Gastrocnemius medialis (tissue), 4 donors: ENCODE data around the gene HEXD.

Experiments used
- POLR2A ChIP-seq, 2 donors: fragments of 450-650 bp; IDR thresholded peaks; one replicate each; pipeline ENCODE4 v1.6.1; 2017; ENCODE audit warnings: antibody characterized with exemption in 2 of 2, mild to moderate bottlenecking in 2 of 2, moderate library complexity in 2 of 2
- TF ChIP-seq, protein P1 (sequence below), 5 experiments: fragments of 450-650 bp in 3 of 5; fragments of 200-600 bp in 2 of 5; sonication (generic) in 2 of 5; IDR thresholded peaks in 4 of 5; conservative IDR thresholded peaks in 1 of 5; 1 replicate in 4 of 5; 2 replicates in 1 of 5; pipeline ENCODE4 v1.5.1; 2016 to 2019; ENCODE audit warnings: antibody characterized with exemption in 5 of 5, mild to moderate bottlenecking in 3 of 5, moderate library complexity in 3 of 5

DNA sequence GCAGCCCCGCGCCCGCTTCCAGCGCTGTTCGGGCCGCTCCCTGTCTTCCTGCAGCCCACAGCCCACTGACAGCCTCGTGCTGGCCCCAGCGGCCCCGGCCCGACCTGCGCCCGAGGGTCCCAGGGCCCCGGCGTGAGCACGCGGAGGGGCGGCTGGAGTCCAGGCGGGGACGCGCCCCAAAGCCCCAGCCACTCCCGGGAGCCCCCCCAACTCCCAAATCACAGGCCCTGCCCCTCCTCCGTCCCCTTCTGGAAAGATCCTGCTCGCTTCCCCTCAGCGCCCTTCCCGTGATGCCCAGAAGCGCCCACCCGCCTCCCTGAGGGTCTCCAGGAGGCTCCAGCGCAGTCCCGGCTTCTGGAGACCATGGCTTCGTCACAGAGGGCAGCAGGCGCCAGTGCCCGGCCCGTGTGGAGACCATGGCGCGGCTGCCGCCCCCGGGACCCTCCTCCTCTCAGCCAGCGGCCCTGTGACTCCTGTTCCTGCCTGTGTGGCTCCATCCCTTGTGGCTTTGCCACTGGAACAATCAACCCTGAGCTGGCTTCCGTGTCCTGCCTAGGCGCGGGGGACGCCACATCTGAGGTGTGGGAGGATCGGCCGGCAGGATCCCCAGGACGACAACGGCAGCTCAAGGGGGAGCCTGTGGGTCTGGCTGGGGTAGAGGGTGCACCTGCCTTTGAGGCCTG, 42.6 kb upstream of the HEXD start:
- TF ChIP-seq, protein P1, sequence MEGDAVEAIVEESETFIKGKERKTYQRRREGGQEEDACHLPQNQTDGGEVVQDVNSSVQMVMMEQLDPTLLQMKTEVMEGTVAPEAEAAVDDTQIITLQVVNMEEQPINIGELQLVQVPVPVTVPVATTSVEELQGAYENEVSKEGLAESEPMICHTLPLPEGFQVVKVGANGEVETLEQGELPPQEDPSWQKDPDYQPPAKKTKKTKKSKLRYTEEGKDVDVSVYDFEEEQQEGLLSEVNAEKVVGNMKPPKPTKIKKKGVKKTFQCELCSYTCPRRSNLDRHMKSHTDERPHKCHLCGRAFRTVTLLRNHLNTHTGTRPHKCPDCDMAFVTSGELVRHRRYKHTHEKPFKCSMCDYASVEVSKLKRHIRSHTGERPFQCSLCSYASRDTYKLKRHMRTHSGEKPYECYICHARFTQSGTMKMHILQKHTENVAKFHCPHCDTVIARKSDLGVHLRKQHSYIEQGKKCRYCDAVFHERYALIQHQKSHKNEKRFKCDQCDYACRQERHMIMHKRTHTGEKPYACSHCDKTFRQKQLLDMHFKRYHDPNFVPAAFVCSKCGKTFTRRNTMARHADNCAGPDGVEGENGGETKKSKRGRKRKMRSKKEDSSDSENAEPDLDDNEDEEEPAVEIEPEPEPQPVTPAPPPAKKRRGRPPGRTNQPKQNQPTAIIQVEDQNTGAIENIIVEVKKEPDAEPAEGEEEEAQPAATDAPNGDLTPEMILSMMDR (IDR thresholded peaks at IDR 0.05 in 4 of 5, conservative IDR thresholded peaks at IDR 0.05 in 1 of 5), result no peak
- no peak for TF ChIP-seq POLR2A (IDR thresholded peaks at IDR 0.05)
